Dermis microvascular lymphatic vessel endothelial cell (primary cell): Measurements from ENCODE around the gene ACOT6. TPM values are rescaled to one million over a fixed set of nuclear protein-coding genes. Genes with fewer than 3 reads are reported as not detected.
"Not testable (repeated sequence)": the region's sequence is repeated elsewhere in the genome, so short reads cannot be mapped to it uniquely, and the experiment has no call there.

Experiments
- DNase-seq, 2 donors: peaks; one replicate each; pipeline versions ENCODE4 v3.0.0 to v3.0.0-alpha.2; 2010; ENCODE audit warnings: low read depth in 2 of 2
- total RNA-seq: library from RNA; depleted of rRNA; stranded (reverse); fragments of >200 nt; gene quantifications from 2 replicates; pipeline ENCODE4 v1.2.1, GENCODE V29; 2014

The ACOT6 gene, protein sequence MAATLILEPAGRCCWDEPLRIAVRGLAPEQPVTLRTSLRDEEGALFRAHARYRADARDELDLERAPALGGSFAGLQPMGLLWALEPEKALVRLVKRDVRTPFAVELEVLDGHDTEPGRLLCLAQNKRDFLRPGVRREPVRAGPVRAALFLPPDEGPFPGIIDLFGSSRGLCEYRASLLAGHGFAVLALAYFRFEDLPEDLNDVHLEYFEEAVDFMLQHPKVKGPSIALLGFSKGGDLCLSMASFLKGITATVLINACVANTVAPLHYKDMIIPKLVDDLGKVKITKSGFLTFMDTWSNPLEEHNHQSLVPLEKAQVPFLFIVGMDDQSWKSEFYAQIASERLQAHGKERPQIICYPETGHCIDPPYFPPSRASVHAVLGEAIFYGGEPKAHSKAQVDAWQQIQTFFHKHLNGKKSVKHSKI
- total RNA-seq: not detected in 2 replicates

DNA sequence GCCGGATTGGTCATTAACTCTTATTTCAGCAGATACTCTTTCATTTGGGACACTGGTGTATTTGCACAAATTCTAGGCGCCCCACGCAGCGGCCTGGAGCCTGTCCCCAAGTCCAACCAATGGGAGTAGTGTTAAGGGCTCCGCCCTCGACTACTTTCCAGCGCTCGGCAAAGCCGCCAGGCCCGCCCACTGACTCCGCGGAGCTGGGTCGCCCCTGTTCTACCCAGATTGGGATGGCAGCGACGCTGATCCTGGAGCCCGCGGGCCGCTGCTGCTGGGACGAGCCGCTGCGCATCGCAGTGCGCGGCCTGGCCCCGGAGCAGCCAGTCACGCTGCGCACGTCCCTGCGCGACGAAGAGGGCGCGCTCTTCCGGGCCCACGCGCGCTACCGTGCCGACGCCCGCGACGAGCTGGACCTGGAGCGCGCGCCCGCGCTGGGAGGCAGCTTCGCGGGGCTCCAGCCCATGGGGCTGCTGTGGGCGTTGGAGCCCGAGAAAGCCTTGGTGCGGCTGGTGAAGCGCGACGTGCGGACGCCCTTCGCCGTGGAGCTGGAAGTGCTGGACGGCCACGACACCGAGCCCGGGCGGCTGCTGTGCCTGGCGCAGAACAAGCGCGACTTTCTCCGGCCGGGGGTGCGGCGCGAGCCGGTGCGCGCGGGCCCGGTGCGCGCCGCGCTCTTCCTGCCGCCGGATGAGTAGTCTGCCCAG, at the start of gene ACOT6:
TSS of gene ACOT6 (plus strand) at position 179 of the 707 bp plus-strand sequence. CDS start at position 234, 55 bp downstream.
- DNase-seq: peak; percentile 36 to 75

DNA sequence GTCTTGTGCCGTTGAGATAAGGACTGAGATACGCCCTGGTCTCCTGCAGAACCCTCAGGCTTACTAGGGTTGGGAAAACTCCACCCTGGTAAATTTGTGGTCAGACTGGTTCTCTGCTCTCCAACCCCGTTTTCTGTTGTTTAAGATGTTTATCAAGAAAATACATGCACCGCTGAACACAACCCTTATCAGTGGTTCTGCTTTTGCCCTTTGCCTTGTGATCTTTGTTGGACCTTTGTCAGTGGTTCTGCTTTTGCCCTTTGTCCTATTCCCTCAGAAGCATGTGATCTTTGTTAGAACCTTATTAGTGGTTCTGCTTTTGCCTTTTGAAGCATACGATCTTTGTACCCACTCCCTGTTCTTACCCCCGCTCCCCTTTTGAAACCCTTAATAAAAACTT, 49.6 kb upstream of the ACOT6 start:
- not testable (repeated sequence) for DNase-seq

DNA sequence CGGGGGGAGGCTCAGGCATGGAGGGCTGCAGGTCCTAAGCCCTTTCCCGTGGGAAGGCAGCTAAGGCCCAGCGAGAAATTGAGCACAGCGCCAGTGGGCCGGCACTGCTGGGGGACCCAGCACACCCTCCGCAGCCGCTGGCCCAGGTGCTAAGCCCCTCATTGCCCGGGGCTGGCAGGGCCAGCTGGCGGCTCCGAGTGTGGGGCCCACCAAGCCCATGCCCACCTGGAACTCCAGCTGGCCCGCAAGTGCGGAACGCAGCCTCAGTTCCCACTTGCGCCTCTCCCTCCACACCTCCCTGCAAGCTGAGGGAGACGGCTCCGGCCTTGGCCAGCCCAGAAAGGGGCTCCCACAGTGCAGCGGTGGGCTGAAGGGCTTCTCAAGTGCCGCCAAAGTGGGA, 45.9 kb upstream of the ACOT6 start:
- not testable (repeated sequence) for DNase-seq

DNA sequence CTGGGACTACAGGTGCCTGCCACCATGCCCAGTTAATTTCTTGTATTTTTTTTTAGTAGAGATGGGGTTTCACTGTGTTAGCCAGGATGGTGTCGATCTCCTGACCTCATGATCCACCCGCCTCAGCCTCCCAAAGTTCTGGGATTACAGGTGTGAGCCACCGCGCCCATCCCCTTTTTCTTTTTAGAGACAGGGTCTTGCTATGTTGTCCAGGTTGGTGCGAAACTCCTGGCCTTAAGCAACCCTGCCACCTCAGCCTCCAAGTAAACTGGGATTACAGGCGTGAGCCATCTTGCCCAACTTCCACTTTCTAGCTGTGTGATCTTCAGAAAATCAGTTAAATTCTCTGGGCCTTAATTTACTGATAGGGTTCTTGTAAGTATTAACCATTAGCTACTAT, 45.4 kb upstream of the ACOT6 start:
- not testable (repeated sequence) for DNase-seq

DNA sequence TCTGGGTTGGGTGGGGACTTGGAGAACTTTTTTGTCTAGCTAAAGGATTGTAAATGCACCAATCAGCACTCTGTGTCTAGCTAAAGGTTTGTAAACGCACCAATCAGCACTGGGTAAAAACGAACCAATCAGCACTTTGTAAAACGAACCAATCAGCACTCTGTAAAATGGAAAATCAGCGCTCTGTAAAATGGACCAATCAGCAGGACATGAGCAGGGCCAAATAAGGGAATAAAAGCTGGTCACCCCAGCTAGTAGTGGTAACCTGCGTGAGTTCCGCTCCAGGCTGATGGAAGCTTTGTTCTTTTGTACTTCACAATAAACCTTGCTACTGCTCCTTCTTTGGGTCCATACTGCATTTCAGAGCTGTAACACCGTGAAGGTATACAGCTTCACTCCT, 45.0 kb upstream of the ACOT6 start:
- no peak for DNase-seq

DNA sequence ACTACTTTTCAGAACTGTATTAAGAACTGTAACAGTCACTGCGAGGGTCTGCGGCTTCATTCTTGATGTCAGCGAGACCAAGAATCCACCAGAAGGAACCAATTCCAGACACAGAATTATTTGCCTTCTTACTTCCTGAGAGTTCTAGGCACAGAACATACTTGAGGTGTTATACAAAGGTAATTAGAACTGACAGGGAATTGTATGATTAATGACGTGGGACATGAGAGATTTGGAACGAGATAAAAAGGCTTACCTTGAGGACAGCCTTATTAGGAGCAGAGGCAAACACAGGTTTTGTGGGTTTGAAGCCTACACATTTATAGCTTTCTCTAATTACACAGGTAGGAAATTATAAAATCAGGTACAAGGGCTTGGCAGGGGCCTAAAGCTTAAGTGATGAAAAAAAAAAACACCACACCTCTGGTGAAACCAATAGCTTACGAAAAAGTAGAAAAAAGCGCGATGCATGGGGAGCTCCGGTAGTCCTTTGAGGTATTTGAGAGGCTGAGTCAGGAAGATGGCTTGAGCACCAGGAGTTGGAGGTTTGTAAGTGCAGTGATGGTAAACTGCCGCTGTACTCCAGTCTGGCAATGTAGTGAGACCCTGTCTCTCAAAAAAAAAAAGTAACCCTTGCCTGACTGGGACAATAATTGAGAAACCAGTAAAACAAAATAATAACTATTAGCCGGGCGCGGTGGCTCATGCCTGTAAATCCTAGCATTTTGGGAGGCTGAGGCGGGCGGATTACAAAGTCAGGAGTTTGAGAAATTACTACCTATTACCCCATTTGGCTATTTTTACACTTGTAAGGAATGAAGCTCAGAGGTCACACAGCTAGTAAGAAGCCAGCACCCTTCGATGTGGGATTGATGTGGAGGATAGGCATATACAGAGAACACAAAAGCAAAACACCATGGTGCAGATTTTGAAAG, 44.1 kb upstream of the ACOT6 start:
- no peak for DNase-seq

DNA sequence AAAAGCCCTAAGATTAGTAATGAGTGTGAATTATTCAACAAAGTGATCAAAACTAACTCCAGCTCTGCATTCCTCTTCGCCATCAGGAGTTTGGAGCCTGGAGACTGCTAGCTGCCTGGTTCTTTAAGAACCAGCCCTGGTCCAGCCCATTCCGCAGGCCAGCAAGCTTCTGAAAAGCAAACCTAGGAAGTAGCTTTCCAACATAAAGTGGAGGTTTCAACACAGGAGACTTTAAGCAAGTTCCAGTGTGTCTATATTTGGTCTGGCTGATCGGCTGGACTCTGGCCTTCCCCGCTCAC, 43.5 kb upstream of the ACOT6 start:
- DNase-seq: not testable (repeated sequence)

DNA sequence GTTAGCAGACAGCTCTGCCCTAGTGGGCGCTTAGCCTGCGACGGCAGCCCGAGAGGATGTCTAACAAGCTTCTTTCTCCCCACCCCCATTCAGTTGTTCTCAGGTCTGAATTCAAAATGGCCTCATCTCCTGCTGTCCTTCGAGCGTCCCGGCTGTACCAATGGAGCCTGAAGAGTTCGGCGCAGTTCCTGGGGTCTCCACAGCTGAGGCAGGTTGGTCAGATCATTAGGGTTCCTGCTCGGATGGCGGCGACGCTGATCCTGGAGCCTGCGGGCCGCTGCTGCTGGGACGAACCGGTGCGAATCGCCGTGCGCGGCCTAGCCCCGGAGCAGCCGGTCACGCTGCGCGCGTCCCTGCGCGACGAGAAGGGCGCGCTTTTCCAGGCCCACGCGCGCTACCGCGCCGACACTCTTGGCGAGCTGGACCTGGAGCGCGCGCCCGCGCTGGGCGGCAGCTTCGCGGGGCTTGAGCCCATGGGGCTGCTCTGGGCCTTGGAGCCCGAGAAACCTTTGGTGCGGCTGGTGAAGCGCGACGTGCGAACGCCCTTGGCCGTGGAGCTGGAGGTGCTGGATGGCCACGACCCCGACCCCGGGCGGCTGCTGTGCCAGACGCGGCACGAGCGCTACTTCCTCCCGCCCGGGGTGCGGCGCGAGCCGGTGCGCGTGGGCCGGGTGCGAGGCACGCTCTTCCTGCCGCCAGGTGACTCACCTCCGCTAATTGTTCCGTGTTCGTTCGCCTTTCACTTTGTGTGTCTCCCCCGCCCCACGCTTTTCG, 42.9 kb upstream of the ACOT6 start, which contains the start of gene ACOT2:
TSS of gene ACOT2 (plus strand) at position 29 of the 774 bp plus-strand sequence. CDS start at position 57, 28 bp downstream.
- peak; percentile 73 to 89 for DNase-seq

DNA sequence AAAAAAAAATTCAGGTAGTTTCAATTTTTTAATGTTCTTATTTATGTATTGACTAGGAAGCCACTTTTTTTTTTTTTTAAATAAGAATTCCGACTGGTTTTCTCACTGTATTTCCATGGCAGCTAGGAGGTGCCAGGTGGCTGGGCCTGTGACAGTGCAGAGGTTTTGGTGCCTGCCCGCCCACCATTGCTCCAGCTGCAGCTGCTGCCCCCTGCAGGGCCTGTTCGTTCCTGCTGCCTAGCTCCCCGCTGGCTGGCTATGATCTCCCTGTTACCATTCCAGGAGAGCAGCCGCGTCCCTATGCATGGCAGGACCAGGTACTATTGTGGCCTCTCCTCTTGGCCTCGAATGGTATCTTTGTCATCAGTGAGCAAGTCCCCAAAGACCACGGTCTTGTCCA, 41.4 kb upstream of the ACOT6 start:
- DNase-seq: peak in 1 of 2 donors; percentile 52

DNA sequence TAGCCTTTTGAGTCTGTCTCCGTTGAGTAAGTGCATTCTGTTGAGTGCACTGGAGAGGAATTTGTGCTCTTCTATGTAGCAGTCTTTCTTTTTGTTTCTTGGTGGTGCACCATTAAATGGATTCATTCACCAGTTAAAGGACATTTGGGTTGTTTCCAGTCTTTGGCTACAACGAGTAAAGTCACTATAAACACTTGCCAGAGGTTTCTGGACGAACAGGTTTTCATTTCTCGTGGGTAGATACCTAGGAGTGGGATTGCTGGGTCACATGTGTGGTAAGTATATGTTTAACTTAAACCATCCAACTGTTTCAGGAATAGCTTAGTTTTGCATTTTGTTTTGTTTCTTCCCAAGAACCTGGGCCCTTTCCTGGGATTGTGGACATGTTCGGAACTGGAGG, 39.3 kb upstream of the ACOT6 start:
- DNase-seq: not testable (repeated sequence)

DNA sequence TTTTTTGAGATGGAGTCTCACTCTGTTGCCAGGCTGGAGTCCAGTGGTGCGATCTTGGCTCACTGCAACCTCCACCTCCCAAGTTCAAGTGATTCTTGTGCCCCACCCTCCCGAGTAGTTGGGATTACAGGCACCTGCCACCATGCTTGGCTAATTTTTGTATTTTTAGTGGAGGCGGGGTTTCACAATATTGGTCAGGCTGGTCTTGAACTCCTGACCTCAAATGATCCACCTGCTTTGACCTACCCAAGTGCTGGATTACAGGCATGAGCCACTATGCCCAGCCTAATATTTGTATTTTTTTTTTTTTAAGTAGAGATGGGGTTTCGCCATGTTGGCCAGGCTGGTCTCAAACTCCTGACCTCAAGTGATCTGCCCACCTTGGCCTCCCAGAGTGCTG, 38.6 kb upstream of the ACOT6 start:
- not testable (repeated sequence) for DNase-seq

DNA sequence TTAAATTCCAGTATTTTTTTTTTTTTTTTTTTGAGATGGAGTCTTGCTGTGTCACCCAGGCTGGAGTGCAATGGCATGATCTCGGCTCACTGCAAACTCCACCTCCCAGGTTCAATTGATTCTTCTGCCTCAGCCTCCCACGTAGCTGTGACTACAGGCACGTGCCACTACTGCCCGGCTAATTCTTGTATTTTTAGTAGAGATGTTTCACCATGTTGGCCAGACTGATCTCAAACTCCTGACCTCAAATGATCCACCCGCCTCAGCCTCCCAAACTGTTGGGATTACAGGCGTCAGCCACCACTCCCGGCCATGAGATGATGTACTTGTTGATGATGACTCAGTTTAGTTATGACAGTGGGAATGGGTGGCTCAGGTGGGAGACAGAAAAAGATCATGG, 38.1 kb upstream of the ACOT6 start:
- not testable (repeated sequence) for DNase-seq

DNA sequence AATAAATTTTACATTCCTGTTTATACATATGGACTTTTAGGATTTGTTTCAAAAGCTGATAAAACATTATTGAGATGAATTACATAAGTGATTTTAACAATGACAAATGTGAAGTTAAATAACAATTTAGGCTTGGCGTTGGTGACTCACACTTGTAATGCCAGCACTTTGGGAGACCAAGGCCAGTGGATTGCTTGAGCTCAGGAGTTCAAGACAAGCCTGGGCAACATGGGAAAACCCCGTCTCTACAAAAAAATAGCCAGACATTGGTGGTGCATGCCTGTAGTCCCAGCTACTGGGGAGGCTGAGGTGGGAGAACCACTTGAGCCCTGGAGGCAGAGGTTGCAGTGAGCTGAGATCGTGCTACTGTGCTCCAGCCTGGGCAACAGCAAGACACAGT, 35.9 kb upstream of the ACOT6 start:
- DNase-seq: no peak

DNA sequence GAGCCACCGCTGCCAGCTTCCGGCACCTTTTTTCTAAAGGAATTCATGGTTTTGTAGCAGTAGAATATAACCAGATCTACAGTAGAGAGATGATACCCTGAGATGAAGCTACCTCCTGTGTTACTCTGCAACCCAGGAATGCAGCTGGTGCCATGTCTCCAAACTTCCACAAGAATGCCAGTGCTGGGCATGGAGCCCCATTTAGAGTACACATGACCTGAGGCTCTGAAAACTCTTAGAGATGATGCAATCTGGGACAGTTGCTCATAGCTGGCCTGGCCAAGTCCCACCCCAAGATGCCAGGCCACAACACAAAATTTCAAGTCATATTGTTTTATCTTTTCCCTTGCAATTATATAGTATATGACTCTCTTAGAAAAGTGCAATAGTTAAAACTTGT, 35.1 kb upstream of the ACOT6 start:
- DNase-seq: not testable (repeated sequence)

DNA sequence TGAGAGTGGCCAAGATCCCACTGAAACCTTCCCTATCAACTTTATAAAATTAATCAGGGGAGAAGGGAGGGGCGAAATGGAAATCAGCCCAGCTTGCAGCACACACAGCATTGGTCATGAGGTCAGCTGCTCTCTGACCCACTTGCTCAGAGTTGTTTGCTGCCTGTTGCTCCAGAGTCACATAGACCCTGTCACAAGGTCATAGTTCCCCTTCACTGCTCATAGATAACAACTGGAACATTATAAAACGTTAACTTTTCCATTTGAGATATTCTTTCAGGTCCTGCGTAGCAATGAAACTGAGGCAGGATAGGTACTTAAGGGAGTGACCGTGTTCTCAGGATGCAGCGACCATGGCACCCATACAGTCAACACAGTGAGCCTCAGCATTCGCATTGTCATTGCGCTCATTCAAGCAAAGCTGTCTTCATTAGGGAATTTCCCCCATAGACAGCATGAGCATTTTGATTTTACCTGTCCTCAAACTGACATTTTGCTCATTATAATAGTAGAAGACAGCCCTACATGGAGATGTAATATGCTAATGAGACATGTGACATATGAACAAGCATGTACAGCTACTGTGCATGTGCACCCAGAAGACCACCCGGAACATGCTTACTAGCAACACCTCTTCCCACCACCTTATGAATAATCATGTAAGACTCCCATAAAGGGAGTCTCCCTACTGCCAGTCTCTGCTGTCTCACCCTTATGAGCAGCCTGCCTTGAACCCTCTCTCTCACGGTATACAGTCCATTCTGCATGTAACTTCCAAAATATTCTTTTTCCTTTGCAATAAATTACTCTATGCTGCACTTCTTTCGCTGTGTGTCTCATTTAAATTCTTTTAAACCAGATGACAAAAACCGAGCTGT, 30.0 kb upstream of the ACOT6 start:
- DNase-seq: not testable (repeated sequence)

DNA sequence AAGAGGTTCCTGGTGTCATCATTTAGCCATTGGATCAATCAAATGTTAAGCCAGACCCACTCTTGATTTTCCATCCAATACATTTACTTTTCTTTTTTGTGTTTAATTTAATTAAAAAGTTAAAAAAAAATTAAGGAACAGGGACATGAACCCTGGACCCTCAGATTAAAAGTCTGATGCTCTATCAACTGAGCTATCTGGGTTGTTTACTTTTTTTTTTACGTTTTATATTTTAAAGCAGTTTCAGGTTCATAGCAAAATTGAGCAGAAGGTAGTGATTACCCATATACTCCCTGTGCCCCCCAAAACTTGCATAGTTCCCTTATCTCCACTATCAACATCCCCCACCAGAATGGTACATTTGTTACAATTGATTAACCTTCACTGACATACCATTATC, 23.6 kb upstream of the ACOT6 start:
- DNase-seq: no peak

DNA sequence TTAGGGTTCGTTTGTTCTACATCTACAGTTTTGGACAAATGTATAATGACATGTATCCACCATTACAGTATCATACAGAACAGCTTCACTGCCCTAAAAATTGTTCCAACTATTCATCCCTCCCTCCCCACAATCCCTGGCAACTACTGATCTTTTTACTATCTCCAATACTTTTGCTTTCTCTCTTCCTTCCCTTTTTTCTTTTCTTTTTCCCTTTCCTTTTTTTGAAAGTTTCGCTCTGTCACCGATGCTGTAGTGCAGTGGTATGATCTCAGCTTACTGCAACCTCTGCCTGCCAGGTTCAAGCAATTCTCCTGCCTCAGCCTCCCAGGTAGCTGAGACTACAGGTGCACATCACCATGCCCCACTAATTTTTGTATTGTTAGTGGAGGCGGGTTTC, 23.2 kb upstream of the ACOT6 start:
- DNase-seq: no peak

DNA sequence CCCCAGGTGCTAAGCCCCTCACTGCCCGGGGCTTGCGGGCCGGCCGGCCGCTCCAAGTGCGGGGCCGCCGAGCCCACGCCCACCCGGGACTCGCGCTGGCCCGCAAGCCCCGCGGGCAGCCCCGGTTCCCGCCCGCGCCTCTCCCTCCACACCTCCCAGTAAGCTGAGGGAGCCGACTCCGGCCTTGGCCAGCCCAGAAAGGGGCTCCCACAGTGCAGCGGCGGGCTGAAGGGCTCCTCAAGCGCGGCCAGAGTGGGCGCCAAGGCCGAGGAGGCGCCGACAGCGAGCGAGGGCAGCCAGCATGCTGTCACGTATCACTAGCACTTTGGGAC, 21.7 kb upstream of the ACOT6 start:
- not testable (repeated sequence) for DNase-seq

DNA sequence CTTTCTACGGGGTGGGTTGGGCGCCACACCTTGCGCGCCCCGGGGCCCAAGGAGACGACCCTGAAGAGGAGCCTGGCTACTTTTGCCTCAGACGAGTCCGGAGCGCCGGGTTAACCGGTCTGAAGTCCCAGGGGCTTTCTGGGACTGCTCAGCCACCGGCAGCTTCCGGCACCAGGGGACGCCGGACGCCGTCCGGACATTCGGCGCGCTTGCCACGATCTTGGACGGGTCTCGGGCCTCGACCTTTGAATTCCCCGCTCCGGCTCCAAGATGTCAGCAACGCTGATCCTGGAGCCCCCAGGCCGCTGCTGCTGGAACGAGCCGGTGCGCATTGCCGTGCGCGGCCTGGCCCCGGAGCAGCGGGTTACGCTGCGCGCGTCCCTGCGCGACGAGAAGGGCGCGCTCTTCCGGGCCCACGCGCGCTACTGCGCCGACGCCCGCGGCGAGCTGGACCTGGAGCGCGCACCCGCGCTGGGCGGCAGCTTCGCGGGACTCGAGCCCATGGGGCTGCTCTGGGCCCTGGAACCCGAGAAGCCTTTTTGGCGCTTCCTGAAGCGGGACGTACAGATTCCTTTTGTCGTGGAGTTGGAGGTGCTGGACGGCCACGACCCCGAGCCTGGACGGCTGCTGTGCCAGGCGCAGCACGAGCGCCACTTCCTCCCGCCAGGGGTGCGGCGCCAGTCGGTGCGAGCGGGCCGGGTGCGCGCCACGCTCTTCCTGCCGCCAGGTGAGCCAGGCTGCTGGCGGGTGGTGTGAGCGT, 20.4 kb upstream of the ACOT6 start, which contains the start of gene ACOT4:
TSS of gene ACOT4 (plus strand) at position 184 of the 760 bp plus-strand sequence. CDS start at position 271, 87 bp downstream.
- DNase-seq: peak in 1 of 2 donors; percentile 18
